NCI-H524 treated with DMSO at 0.1 percent for 48 hours (cell line): Measurements from ENCODE around the gene SUPT7L.

Experiments used
- DNase-seq: peaks from one replicate; lab custom pipeline; 2025; lab: John Stamatoyannopoulos, UW

The SUPT7L gene, protein sequence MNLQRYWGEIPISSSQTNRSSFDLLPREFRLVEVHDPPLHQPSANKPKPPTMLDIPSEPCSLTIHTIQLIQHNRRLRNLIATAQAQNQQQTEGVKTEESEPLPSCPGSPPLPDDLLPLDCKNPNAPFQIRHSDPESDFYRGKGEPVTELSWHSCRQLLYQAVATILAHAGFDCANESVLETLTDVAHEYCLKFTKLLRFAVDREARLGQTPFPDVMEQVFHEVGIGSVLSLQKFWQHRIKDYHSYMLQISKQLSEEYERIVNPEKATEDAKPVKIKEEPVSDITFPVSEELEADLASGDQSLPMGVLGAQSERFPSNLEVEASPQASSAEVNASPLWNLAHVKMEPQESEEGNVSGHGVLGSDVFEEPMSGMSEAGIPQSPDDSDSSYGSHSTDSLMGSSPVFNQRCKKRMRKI

DNA sequence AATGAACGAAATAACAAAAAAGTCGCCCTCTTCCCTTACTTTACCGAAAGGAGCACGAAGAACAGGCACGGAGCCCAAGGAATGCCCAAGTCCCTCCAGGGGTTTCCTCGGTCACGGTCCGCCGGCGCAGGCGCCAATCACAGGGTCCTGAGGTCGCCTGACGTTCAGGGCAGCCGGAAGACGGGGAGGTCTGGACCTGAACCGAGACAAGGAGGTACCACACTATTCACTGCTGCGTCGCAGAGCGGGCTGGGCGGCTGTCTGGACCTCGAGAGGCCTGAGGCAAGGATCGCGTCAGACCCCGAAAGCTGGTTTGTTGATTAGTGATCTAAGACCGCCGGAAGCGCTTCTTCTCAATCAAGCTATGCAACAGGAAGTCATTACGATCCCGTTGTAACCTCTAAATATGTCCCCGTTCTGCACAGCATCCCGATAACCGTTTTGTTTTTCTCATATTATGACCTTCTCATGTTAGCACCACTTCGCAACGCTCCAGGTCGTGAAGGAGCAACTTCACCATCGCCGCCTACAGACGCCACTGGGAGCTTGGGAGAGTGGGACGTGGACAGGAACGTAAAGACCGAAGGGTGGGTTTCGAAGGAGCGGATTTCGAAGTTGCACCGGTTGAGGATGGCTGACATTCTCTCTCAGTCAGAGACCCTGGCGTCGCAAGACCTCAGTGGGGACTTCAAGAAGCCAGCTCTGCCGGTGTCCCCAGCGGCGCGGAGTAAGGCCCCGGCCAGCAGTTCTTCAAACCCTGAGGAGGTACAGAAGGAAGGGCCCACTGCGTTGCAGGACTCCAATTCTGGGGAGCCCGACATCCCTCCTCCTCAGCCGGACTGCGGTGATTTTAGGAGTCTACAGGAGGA, at the start of gene SUPT7L, which contains the start of gene SLC4A1AP:
Gene SUPT7L, minus strand, starts transcription at position 330 of the 869 bp plus-strand sequence. CDS start 1,422 bp downstream, outside the sequence.
Gene SLC4A1AP, plus strand, starts transcription at position 605 of the 869 bp plus-strand sequence. Its CDS starts 26 bp downstream, at position 631.
- DNase-seq: peak; percentile 36

DNA sequence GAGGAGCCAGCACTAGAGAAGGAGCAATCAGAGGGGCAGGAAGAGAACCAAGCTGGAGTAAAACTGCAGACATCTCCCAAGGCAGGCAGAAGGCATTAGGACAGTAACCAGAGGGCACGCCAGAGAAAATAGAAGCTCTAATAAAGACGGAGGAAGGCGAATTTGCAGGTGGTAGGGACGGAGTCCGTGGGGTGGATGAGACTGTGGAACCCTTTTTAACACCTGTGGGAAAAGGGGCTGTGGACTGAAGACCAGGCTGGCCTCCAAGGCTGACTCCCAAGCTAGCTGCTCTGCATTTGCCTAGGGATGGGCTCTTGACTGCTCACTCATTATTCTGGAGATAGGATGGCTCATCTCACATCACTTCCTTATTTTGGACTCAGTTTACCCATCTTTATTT, 49.8 kb upstream of the SUPT7L start:
- DNase-seq: no peak

DNA sequence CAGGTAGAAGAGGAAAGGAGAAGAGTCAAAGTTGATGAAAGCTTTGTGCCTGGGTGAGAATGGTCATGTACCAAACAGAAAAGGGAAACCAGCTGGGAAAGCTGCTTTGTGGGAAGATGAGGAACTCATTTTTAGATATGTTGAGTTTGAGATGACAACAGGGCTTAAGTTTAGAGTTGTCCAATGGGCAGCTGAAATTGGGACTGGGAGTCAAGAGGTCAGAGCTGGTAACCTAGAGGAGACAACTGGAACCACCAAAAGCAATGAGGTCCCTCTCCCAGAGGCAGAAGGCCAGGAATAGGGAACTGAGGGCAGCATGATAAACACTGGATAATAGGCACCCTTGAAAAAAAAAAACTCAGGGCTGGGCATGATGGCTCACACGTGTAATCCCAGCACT, 49.1 kb upstream of the SUPT7L start:
- no peak for DNase-seq

DNA sequence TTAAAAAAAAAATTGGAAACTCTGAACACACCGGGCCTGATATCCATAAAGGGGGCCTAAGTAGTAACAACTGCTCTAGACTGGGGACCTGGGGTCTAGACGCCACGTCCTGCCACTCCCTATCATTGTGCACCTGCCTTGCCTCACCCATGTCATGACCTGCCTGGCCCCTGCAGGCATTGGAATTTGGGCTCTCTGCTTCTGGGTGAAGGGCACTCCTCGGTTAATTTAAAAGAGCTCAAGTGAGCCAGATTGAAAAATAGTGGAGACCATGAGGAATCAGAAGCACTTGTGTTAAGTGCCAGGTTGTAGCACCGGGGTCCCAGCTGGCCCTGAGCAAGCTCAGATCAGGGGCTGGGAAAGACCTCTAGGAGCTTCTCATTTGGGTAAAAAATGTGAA, 48.4 kb upstream of the SUPT7L start:
- DNase-seq: no peak

DNA sequence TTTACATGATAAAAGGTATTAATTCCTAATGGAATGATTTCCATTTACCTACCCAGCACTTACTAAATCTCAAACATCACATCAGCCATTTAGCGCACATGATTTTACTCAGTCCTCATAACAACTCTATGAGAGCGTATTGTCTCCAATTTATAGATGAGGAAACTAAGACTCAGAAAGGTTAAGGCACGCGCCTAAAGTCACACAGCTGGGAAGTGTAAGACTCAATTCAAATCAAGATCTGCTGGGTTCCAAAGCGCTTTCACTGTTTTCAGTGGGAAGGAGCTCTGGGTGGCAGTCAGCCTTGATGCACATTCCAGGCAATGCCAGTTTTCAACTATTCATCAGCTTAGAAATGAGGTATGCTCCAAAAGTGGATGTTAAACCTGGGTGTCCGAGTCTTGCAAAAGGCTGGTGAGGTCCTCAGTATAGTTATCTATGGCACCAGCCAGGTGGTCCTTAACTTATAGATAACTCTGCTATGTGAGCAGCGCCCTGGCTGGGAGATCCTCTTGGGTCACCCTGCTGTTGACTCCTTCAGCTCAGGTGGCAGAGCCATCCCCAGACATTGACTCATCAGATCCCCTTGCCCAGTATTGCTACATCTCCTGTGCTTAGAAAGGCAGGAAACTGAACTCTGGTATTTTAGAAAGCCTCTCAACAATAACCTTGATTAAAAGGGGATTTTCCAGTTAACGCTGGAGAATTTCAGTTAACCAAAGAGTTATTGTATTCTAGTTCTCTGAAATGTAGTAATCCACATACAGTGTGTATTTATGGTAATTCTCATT, 47.4 kb upstream of the SUPT7L start:
- no peak for DNase-seq

DNA sequence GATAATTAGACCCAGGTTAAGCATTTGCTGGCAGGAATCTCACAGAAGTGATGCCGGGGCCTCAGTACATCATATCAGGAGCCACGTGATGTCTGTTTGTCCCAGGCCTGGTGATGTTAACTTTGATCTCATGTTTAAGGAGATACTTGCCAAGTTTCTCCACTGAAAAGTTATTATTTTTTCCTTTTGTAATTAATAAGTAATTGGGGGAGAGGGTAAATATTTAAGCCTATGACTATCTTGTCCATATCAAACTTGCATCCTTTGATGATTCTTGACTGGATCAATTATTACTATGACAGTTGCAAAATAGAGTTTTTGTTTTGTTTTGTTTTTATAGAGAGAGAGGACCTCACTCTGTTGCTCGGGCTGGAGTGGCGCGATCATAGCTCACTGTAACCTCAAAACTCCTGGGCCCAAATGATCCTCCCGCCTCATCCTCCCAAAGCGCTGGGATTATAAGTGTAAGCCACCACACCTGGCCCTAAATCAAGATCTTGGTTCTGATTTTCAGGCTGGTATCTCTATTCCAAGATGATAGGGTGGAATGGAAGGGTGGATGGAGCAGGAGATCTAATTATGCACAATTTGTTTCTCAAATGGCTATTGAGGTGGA, 46.7 kb upstream of the SUPT7L start:
- DNase-seq: no peak

DNA sequence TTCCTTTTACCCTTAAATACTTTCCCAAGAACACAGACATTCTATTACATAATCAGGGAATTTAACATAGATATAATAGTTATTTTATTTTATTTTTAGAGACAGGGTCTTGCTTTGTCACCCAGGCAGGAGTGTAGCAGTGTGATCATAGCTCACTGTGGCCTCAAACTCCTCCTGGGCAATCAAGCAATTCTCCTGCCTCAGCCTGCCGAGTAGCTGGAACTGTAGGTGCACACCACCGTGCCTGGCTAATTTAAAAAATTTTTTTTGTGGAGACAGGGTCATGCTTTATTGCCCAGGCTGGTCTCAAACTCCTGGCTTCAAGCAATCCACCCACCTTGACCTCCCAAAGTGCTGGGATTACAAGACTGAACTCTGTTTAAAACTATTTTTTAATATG, 45.9 kb upstream of the SUPT7L start:
- DNase-seq: no peak

DNA sequence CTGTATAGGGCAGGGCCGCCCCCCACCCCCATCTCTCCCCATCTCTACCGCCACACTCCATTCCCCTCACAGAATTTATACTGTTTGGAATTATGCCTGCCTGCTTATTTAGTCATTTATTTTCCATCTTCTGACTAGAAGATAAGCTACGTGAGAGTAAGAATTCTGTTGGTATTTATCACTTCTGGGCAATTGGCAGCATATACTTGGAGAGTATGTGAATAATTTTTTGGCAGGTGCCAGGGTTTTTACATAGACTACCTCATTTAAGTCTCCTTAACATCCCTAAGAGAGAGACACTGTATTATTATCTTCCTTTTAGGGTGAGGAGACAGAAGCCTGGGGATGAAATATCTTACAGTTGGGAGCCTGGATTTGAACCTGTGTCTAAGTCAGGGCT, 45.3 kb upstream of the SUPT7L start:
- DNase-seq: no peak

DNA sequence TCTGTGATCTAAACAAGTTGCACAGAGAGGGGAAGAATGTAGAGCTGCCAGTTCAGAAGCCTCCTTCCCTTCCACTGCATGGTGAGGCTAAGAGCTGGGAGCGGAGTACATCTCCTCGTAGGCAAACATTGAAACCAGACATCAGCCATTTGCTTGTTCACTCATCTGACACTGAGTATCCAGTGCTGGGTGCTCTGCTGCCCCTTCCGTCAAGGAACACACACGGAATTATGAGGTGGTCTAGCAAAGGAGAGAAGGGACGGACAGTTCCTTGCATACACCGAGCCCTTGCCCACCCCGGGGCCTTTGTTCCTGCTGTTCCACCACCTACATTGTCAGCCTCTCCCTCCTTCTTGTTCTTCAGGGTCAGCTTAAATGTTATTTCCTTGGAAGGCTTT, 44.8 kb upstream of the SUPT7L start:
- no peak for DNase-seq

DNA sequence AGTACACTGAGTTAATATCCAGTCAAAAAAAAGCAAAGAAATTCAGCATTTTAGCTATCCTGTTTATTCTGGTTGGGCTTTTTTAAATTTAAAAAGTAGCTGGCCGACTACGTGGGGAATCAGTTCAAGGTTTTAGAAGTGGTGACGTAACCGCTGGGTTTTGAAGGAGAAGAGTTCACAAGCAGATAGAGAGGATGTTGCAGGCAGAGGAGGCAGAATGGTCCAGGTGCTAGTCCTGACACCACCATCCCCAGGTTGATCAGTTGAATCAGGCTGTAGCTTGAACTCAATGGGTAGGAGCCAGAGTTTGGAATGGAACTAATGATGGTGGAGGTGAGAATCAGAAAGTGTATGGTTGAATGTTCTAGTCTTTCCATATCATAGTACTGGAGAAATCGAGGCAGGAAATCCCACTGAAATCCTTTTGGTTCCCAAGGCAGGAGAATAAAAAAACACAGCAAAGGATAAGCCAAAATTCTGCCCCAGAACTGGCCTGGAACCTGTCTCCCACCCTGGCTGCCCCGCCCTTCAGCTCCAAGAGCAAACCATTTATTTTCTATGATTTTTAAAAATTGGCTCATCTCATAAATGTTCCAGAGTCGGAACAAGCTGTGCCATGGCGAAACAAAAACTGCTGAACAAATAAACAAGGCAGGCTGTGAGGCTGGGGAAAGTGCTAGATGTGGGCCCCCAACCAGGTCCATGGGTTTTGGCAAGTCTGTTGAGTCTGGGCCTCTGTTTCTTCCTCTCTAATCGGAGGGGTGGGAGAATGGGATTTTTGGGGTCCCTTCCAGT, 44.2 kb upstream of the SUPT7L start:
- no peak for DNase-seq

DNA sequence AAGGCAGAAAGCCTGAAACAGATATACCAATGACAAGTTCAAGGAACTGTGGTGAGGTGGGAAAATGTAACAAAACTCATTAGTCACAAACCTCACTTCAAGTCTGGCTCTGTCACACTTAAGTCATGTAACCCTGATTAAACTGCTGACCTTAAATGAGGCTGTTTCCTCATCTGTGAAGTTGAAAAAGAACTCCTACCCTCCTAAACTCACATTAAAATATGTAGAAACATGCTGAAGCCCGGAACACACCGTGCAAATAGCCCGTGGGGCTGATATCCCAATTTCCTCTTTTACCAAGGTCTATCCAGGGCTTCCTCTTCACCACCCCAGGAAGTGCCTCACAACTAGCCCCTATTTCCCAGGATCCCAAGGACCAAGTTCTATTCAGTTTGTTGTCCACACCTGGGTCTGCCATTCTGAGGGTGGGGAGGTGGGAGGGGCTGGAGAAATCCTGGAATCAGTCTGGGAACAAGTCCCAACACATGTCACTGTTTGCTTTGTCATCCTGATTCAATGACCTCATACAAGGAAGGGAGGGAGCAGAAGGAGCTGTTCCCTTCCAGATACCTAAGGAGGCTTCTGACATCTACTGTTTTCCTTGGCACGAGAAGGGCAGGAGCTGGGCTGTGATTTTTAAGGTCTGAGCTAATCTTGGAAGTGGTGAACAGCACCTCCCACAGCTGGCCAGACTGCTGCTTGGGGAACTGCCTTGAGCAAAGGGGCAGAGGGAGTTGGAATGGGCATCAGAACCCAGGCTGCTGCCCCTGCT, 42.6 kb upstream of the SUPT7L start:
- no peak for DNase-seq

DNA sequence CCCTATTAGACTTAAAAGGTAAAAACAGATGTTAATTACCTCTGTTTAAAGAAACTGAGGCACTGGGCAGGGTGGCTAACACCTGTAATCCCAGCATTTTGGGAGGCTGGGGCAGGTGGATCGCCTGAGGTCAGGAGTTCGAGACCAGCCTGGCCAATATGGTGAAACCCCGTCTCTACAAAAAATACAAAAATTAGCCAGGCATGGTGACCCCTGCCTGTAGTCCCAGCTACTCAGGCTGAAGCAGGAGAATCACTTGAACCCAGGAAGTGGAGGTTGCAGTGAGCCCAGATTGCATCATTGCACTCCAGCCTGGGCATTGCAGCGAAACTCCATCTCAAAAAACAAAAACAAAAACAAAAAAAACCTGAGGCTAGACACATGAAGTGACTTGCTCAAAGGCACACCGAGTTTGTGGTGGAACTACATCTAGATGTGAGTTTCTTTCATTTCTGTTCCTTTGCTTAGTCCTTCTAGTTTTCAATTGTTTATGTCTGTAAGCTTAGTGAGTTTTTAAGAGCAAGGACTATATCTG, 41.0 kb upstream of the SUPT7L start:
- no peak for DNase-seq

DNA sequence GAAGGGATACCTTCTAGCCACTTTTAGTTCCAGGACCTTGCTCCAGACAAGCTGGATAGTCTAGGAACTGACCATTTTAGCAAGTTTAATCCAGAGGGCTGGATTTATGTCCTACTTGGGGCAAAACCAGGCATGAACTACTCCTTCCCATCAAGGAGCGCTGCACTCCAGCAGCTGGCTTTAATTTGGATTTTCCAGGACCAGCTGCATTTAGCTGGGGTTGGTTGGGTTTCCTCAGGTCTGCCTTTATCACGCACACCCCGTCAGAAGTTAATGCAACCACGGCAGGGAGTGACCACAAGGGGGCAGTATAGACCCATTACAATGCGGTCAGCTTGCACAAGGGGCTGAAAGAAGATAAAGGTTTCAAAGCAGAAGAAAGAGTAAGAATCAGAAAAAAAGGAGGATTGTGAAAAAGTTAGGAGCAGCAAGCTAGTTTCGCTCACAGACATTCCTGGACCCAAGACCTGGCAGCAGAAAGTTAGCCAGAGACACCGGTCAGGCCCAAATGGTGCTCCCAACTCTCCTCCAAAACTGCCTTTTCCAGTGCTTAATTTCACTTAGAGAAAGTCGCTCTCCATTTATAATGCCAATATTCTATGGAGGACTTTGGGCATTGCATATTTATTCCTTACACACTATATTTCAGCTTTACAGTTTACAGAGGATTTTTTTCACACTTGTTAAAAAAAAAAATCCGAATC, 40.4 kb upstream of the SUPT7L start:
- DNase-seq: peak; percentile 9

DNA sequence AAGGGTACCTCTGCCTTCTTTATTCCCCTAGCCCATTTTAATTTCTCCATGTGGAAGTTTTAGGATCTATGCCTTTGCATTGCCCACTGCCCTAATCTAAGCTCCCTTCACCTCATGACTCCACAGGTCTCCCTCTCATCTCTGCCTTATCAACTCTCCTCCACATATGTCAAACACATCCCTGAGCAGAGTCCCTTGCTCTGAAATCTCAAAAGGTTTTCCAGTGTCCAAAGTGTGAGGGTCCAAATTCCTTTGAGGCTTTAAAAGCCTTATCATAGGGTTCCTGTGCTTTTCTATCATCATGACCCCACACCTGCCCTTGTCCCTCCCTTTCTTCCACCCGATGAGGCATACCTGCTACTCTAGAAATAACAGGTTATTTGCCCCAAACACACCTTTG, 38.9 kb upstream of the SUPT7L start:
- DNase-seq: no peak

DNA sequence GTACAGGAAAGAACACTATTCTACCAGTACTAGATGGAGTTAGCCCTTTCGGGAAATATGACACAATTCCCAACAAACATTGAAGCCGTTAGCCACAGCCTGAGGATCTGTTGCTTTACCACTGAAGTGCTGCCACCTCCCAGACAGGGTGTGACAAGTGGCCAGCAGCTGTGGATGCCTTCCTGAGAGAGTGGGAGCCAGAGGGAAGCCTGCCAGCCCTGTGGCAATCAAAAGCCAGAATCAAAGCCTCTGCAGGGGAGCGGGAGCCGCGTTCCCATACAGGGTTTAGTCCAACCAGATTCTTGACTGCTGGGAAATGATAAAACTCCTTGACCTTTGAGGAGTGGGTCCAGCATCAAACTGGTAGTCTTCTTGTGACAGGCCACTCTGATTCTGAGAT, 38.3 kb upstream of the SUPT7L start:
- no peak for DNase-seq

DNA sequence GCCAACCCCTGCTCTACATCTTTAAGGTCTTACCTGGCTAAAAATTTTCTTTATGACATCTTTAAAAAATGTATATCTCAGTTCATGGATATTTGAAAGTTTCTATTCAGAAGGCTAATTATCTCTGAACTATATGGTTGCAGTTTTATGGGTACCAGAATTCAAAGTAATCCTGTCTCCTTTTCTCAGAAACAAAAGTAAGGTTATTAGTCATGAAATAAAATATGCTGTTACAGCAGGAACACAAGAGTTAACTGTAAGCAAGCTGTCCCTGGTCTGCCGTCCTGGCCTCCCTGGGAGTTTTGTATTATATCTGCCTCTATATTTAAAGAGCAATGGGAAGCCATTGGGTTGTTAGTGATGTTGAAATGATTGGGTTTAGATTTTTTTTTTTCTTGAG, 34.2 kb upstream of the SUPT7L start:
- DNase-seq: no peak

DNA sequence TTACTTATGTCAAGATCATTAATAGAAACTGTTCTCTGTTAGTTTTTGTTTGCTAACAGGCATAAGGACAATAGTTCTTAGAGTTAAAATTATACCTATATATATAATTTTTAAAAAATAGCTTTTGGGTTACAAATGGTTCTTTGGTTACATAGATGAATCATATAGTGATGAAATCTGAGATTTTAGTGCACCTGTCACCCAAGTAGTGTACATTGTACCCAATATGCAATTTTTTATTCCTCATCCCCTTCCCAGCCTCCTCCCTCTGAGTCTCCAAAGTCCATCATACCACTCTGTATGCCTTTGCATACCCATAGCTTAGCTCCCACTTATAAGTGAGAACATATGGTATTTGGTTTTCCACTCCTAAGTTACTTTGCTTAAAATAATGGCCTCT, 26.6 kb upstream of the SUPT7L start:
- DNase-seq: no peak

DNA sequence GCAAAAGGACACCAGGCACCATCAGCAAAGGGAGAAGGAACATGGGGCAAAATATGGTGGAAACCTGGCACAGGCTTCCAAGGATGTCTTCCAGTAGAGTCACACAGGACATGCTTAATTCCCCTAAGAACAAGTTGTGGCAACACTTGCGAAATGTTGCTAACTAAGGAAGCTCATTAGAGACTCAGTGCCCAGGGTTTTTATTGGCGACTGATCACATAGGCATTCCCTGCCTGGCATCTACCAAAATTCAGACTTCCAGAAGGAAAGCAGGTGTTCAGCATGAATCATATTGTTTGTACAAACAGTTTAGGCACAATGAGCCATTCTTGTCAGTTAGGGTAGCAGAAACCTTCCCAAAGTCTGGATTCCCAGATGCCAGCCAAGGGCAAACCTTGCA, 26.0 kb upstream of the SUPT7L start:
- no peak for DNase-seq

DNA sequence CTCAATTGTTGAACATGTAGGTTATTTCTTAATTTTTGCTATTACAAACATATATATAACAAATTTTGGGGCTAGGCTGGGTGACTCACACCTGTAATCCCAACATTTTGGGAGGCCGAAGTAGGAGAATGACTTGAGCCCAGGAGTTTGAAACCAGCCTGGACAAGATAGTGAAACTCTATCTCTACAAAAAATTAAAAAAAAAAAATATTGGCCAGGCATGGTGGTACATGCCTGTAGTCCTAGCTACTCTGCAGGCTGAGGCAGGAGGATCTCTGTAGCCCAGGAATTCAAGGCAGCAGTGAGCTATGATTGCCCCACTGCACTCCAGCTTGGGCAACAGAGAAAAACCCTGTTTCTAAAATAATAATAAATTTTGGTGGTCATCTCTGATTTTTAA, 23.8 kb upstream of the SUPT7L start:
- DNase-seq: no peak
